Transverse colon (tissue), 4 donors: ENCODE measurements around the gene CYP4F22. TPM values are rescaled to one million over a fixed set of nuclear protein-coding genes. Genes with fewer than 3 reads are reported as not detected.

Experiments
- DNase-seq: peaks from one replicate; pipeline ENCODE4 v3.0.0-alpha.2; 2019
- H3K27ac ChIP-seq, 4 donors: fragments of 200-600 bp; sonication (generic); 2 replicates each; pipeline ENCODE4 v1.5.1; 2016 to 2018; ENCODE audit warnings: inconsistent platforms in 4 of 4
- H3K27me3 ChIP-seq: fragments of 200-600 bp; sonication (generic); 2 replicates; pipeline ENCODE4 v1.5.1; 2017; ENCODE audit warnings: inconsistent platforms
- H3K36me3 ChIP-seq, 4 donors: fragments of 200-600 bp; sonication (generic); 2 replicates each; pipeline ENCODE4 v1.5.1; 2017 to 2019; ENCODE audit warnings: inconsistent platforms in 4 of 4
- H3K4me1 ChIP-seq, 4 donors: fragments of 200-600 bp; sonication (generic); 2 replicates each; pipeline ENCODE4 v1.5.1; 2017 to 2020; ENCODE audit warnings: inconsistent platforms in 4 of 4
- H3K4me3 ChIP-seq, 4 donors: fragments of 200-600 bp; sonication (generic); 1 replicate in 1 of 4; 2 replicates in 3 of 4; pipeline versions ENCODE4 v1.5.1 to v1.6.1; 2017 to 2019; ENCODE audit warnings: inconsistent platforms in 4 of 4
- H3K9me3 ChIP-seq, 2 donors: fragments of 200-600 bp; sonication (generic); 2 replicates each; pipeline ENCODE4 v1.5.1; 2017 to 2019; ENCODE audit warnings: inconsistent platforms in 2 of 2
- CTCF ChIP-seq, 5 experiments: fragments of 200-600 bp in 3 of 5; fragments of 450-650 bp in 2 of 5; sonication (generic) in 3 of 5; IDR thresholded peaks; 1 replicate in 2 of 5; 2 replicates in 3 of 5; pipeline ENCODE4 v1.5.1; 2016 to 2017; ENCODE audit warnings: antibody characterized with exemption in 5 of 5, inconsistent platforms in 3 of 5, mild to moderate bottlenecking in 2 of 5, moderate library complexity in 1 of 5
- EP300 ChIP-seq: sonication (generic); formaldehyde crosslinking; IDR thresholded peaks from one replicate; pipeline ENCODE4 v1.6.1; 2017; ENCODE audit warnings: antibody characterized with exemption, low read depth
- POLR2A ChIP-seq: fragments of 450-650 bp; IDR thresholded peaks from one replicate; pipeline ENCODE4 v1.6.1; 2016; ENCODE audit warnings: antibody characterized with exemption, mild to moderate bottlenecking, moderate library complexity
- POLR2AphosphoS5 ChIP-seq, 3 donors: sonication (generic); formaldehyde crosslinking; IDR thresholded peaks; one replicate each; pipeline ENCODE4 v1.6.1; 2016; ENCODE audit warnings: antibody characterized with exemption in 3 of 3
- WGBS, 2 donors: methylation state at CpG; one replicate each; pipeline ENCODE4 v1.1.5; 2018; ENCODE audit warnings: low coverage in 1 of 2; 5-methylcytosine and 5-hydroxymethylcytosine counted together
- in situ Hi-C, 4 donors: fragments of 200-750 bp; cut with MboI; loops; one replicate each; pipeline versions ENCODE4 v1.15.0 to v1.15.1; 2017; ENCODE audit warnings: low sequenced_read_pairs in 3 of 4, low pct_ligation_motif_present in 1 of 4, low pct_unique_long_range_greater_than_20kb in 1 of 4
- intact Hi-C: fragments of 100-400 bp; cut with DNase I; formaldehyde crosslinking; loops from one replicate; pipeline ENCODE4 v1.15.1; 2023; ENCODE audit warnings: low total_unique reads
- total RNA-seq, 4 donors: library from RNA; depleted of rRNA; stranded (reverse); fragments of >200 nt; gene quantifications; one replicate each; pipeline ENCODE4 v1.1.0, GENCODE V29; 2016

Gene CYP4F22
- total RNA-seq, 4 donors from 2014 or later: not detected

- intact Hi-C loops (loop anchor here (5.0 kb wide), 1 partner anchor 303 kb away; no protein-coding TSS in a partner anchor), in situ Hi-C loops (loop anchor here (5.0 to 10.0 kb wide), 6 partner anchors 130 to 460 kb away; partner anchors contain the start of gene AKAP8L (in 1 of the 4))
- 59 to 60% methylated on average over 7 to 17 of the region's 17 CpGs for WGBS, 2 donors
- H3K4me3 ChIP-seq: no peak overlapping the region
- peaks cover 3 to 19% (median 16%) of the 10 kb centered on the region in 4 donors for H3K4me1 ChIP-seq
- H3K36me3 ChIP-seq: no peaks in the 10 kb centered on the region
- no peaks in the 10 kb centered on the region for H3K9me3 ChIP-seq
- no peak for DNase-seq
- peaks cover 38% of the 10 kb centered on the region for H3K27me3 ChIP-seq
- TF ChIP-seq POLR2A (no peak), EP300 (no peak), CTCF (IDR thresholded peaks at IDR 0.05) (no peak), POLR2AphosphoS5 (IDR thresholded peaks at IDR 0.05) (no peak)
- H3K27ac ChIP-seq: no peak overlapping the region
Observed at GRCh38 chr19:15555021-15555420, 46.7 kb downstream of the CYP4F22 start.

- Histone ChIP-seq H3K4me3 (peak overlapping the region in 2 of 4 donors; percentile 29 to 34), H3K4me1 (peaks cover 3 to 16% (median 13%) of the 10 kb centered on the region in 4 donors), H3K9me3 (no peaks in the 10 kb centered on the region), H3K27ac (peak overlapping the region in 3 of 4 donors; percentile 7 to 63 (median 10)), H3K36me3 (no peaks in the 10 kb centered on the region), H3K27me3 (peaks cover 29% of the 10 kb centered on the region)
- DNase-seq: peak; percentile 91
- no peak for TF ChIP-seq POLR2A
- TF ChIP-seq CTCF (IDR thresholded peaks at IDR 0.05): peak; percentile 71 to 83 (median 76)
- in situ Hi-C loops: loop anchor here (5.0 to 10.0 kb wide), 6 partner anchors 131 to 461 kb away; partner anchors contain the start of gene AKAP8L (in 1 of the 4)
- WGBS, 2 donors: 0 to 3% methylated on average over 3 to 49 of the region's 49 CpGs
- intact Hi-C loops: loop anchor here (2.0 to 5.0 kb wide), 2 partner anchors 304 to 379 kb away; no protein-coding TSS in a partner anchor
Observed at GRCh38 chr19:15555759-15556633, 47.7 kb downstream of the CYP4F22 start.

GRCh38 chr19:15556634-15557181, 48.4 kb downstream of the CYP4F22 start:
- TF ChIP-seq POLR2A (no peak), CTCF (IDR thresholded peaks at IDR 0.05) (no peak), EP300 (no peak), POLR2AphosphoS5 (IDR thresholded peaks at IDR 0.05) (no peak)
- in situ Hi-C loops: loop anchor here (5.0 to 10.0 kb wide), 6 partner anchors 132 to 462 kb away; partner anchors contain the start of gene AKAP8L (in 1 of the 4)
- 4% methylated on average over 7 of the region's 7 CpGs; no CpG with 5 or more reads in 1 of the 2 donors for WGBS, 2 donors
- peaks cover 3 to 10% (median 7%) of the 10 kb centered on the region in 4 donors for H3K4me1 ChIP-seq
- no peaks in the 10 kb centered on the region for H3K9me3 ChIP-seq
- no peak overlapping the region for H3K4me3 ChIP-seq
- intact Hi-C loops: loop anchor here (2.0 to 5.0 kb wide), 2 partner anchors 304 to 380 kb away; no protein-coding TSS in a partner anchor
- H3K27ac ChIP-seq: no peak overlapping the region
- DNase-seq: no peak
- H3K27me3 ChIP-seq: peaks cover 22% of the 10 kb centered on the region
- H3K36me3 ChIP-seq: no peaks in the 10 kb centered on the region

GRCh38 chr19:15557223-15557622, 48.9 kb downstream of the CYP4F22 start:
- Histone ChIP-seq H3K4me3 (no peak overlapping the region), H3K27ac (no peak overlapping the region), H3K36me3 (no peaks in the 10 kb centered on the region), H3K27me3 (peaks cover 16% of the 10 kb centered on the region), H3K4me1 (peaks cover 3 to 10% (median 7%) of the 10 kb centered on the region in 4 donors), H3K9me3 (no peaks in the 10 kb centered on the region)
- DNase-seq: no peak
- TF ChIP-seq CTCF (IDR thresholded peaks at IDR 0.05) (no peak), EP300 (no peak), POLR2AphosphoS5 (IDR thresholded peaks at IDR 0.05) (no peak), POLR2A (no peak)
- in situ Hi-C loops: loop anchor here (5.0 to 10.0 kb wide), 6 partner anchors 132 to 462 kb away; partner anchors contain the start of gene AKAP8L (in 1 of the 4)
- intact Hi-C loops: loop anchor here (2.0 to 5.0 kb wide), 2 partner anchors 305 to 380 kb away; no protein-coding TSS in a partner anchor
- 59 to 100% methylated on average over 1 to 4 of the region's 4 CpGs for WGBS, 2 donors
